CD8-positive, alpha-beta memory T cell (primary cell): ENCODE measurements around the gene DNM1L. TPM values are rescaled to one million over a fixed set of nuclear protein-coding genes. Genes with fewer than 3 reads are reported as not detected.

ENCODE experiments used
- CTCF ChIA-PET: fragments of 350-600 bp; sonication (Branson Sonifier 250); formaldehyde crosslinking; loops from one replicate; lab custom pipeline; 2021; ENCODE audit warnings: antibody characterized with exemption; lab: Charles Lee
- POLR2A ChIA-PET: fragments of 350-600 bp; sonication (Branson Sonifier 250); formaldehyde crosslinking; loops from one replicate; lab custom pipeline; 2021; ENCODE audit warnings: antibody characterized with exemption; lab: Charles Lee
- DNase-seq, 5 donors: peaks; one replicate each; pipeline versions ENCODE4 v3.0.0 to v3.0.0-alpha.2; 2020 to 2022; ENCODE audit warnings: mixed read lengths in 1 of 5
- H3K27ac ChIP-seq: one replicate; pipeline ENCODE4 v1.7.0; 2013; ENCODE audit warnings: low read depth, mild to moderate bottlenecking, low read length, moderate library complexity
- H3K27me3 ChIP-seq: 2 replicates; pipeline ENCODE4 v1.7.0; 2013; ENCODE audit warnings: low read length, mild to moderate bottlenecking; ENCODE audit not compliant: insufficient read depth, poor library complexity, severe bottlenecking
- H3K36me3 ChIP-seq: 2 replicates; pipeline ENCODE4 v1.7.0; 2013; ENCODE audit warnings: mild to moderate bottlenecking, low read length, moderate library complexity; ENCODE audit not compliant: insufficient read depth
- H3K4me1 ChIP-seq: 2 replicates; pipeline ENCODE4 v1.7.0; 2013; ENCODE audit warnings: mild to moderate bottlenecking, low read length, moderate library complexity; ENCODE audit not compliant: insufficient read depth
- H3K4me3 ChIP-seq: 2 replicates; pipeline ENCODE4 v1.7.0; 2013; ENCODE audit warnings: mild to moderate bottlenecking, low read length
- H3K9me3 ChIP-seq: 2 replicates; pipeline ENCODE4 v1.7.0; 2013; ENCODE audit warnings: mild to moderate bottlenecking, low read length
- H3K27ac Mint-ChIP-seq, 8 donors: one replicate each; pipeline ENCODE4 v1.8.0; 2020 to 2021; ENCODE audit warnings: mixed read lengths in 8 of 8, mild to moderate bottlenecking in 6 of 8, inconsistent platforms in 3 of 8, moderate library complexity in 3 of 8
- H3K27me3 Mint-ChIP-seq, 2 donors: one replicate each; pipeline ENCODE4 v1.8.0; 2020 to 2021; ENCODE audit warnings: mixed read lengths in 2 of 2, mild to moderate bottlenecking in 1 of 2, moderate library complexity in 1 of 2
- H3K36me3 Mint-ChIP-seq, 3 donors: one replicate each; pipeline ENCODE4 v1.8.0; 2020 to 2021; ENCODE audit warnings: mixed read lengths in 3 of 3, inconsistent platforms in 1 of 3, mild to moderate bottlenecking in 1 of 3
- H3K4me1 Mint-ChIP-seq, 3 donors: one replicate each; pipeline ENCODE4 v1.8.0; 2020 to 2021; ENCODE audit warnings: mixed read lengths in 3 of 3, inconsistent platforms in 1 of 3, mild to moderate bottlenecking in 1 of 3
- H3K4me3 Mint-ChIP-seq, 7 donors: one replicate each; pipeline ENCODE4 v1.8.0; 2020 to 2021; ENCODE audit warnings: mixed read lengths in 7 of 7, mild to moderate bottlenecking in 6 of 7, moderate library complexity in 4 of 7, inconsistent platforms in 2 of 7
- H3K9me3 Mint-ChIP-seq, 5 donors: one replicate each; pipeline ENCODE4 v1.8.0; 2020 to 2022; ENCODE audit warnings: mixed read lengths in 5 of 5, mild to moderate bottlenecking in 3 of 5, moderate library complexity in 2 of 5, inconsistent platforms in 1 of 5
- polyA plus RNA-seq: library from polyadenylated mRNA; unstranded; fragments of 300-500 nt; fragmentation: Illumina TruSeq; gene quantifications from one replicate; pipeline ENCODE4 v1.2.3, GENCODE V29; 2021
- total RNA-seq, 2 experiments: library from RNA; stranded (reverse); gene quantifications; one replicate each; pipeline ENCODE4 v1.2.3, GENCODE V29; 2021

The DNM1L gene
- total and polyA plus RNA-seq, 3 experiments from 2014 or later = 30.2 to 68.0 (median 63.4) TPM

DNA sequence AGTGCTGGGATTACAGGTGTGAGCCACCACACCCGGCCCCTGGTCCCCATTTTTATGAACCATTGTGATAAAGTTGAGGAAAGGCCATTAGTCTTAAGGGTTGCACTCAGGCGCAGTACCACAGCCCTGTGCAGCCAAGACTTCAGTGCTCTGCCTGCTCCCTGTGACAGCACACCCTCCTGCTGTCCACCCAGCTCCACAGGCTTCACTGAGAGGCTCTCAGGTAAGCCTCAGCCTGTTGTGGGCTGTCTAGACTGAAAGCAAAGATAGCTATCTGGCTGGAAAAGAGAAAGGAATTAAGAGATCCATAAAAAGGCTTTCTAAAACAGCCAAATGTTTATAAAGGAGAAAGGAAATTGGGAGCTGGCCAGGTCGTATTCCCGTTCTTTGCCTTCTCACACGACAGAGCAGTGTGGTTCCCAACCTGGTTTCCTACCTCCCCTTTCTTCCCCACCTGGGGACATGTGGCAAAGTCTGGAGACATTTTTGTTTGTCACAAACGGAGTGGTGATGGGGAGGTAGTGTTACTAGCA, 19.1 kb upstream of the DNM1L start:
- no peaks in the 10 kb centered on the region for H3K36me3 Mint-ChIP-seq
- DNase-seq = no peak
- H3K36me3 ChIP-seq = no peaks in the 10 kb centered on the region
- H3K4me3 Mint-ChIP-seq = no peak overlapping the region
- peaks cover 0 to 2% of the 10 kb centered on the region in 2 donors for H3K27me3 Mint-ChIP-seq
- no peaks in the 10 kb centered on the region for H3K4me1 ChIP-seq
- H3K4me3 ChIP-seq = no peak overlapping the region
- H3K27me3 ChIP-seq = no peaks in the 10 kb centered on the region
- ChIA-PET POLR2A (no interaction called here), CTCF (no interaction called here)
- no peak overlapping the region for H3K27ac Mint-ChIP-seq
- H3K9me3 Mint-ChIP-seq = no peaks in the 10 kb centered on the region
- no peaks in the 10 kb centered on the region for H3K9me3 ChIP-seq
- no peak overlapping the region for H3K27ac ChIP-seq
- no peaks in the 10 kb centered on the region for H3K4me1 Mint-ChIP-seq

DNA sequence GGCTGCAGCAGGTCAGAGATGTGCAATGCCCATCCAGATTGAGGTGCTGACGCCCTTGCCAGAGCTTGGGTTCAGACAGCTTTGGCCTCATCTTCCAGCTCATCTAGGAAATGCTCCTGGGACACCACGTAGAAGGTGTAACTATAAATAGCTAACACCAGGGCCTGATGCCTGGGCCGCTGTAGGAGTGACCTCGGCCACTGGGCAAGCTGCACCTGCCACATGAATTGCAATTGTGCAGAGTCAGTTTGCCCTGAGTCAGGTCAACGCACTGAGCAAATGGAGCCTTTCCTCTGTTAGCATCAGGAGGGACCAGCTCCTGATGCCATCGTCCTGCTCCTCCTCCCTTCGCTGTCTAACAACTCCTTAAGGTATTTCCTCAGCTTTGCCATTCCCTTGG, 17.4 kb upstream of the DNM1L start:
- POLR2A ChIA-PET = interaction anchor here (0.5 kb wide), 1 partner anchor 16 kb away, joined by 4 read pairs; no protein-coding TSS in a partner anchor
- no peak overlapping the region for H3K27ac Mint-ChIP-seq
- no peaks in the 10 kb centered on the region for H3K9me3 ChIP-seq
- no peak overlapping the region for H3K27ac ChIP-seq
- CTCF ChIA-PET = no interaction called here
- no peaks in the 10 kb centered on the region for H3K4me1 ChIP-seq
- no peaks in the 10 kb centered on the region for H3K36me3 ChIP-seq
- DNase-seq = no peak
- no peak overlapping the region for H3K4me3 Mint-ChIP-seq
- no peak overlapping the region for H3K4me3 ChIP-seq
- H3K27me3 Mint-ChIP-seq = no peaks in the 10 kb centered on the region
- H3K27me3 ChIP-seq = no peaks in the 10 kb centered on the region
- H3K4me1 Mint-ChIP-seq = no peaks in the 10 kb centered on the region
- H3K9me3 Mint-ChIP-seq = no peaks in the 10 kb centered on the region
- no peaks in the 10 kb centered on the region for H3K36me3 Mint-ChIP-seq

DNA sequence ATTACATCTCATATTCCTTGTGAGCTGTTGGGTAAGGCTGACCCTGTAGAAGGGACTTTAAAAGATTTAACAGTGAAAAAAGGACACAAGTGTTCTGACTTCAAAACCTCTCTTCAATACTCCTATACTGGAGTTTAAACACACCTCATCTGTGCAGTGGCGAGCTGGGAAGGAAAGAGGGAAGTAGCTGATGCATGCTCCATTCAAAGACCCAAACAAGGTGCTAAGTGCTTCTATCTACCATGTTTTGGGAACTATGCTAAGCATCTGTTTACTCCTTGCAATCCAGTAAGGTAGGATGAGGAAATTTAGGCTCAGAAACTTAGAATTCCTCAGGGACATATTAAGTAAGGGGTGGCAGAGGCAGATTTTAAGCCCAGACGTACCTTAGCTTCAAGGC, 16.4 kb upstream of the DNM1L start:
- POLR2A ChIA-PET = interaction anchor here (0.6 kb wide), 1 partner anchor 39 kb away, joined by 3 read pairs; no protein-coding TSS in a partner anchor
- H3K27me3 ChIP-seq = no peaks in the 10 kb centered on the region
- Mint-ChIP-seq H3K9me3 (no peaks in the 10 kb centered on the region), H3K36me3 (peaks cover 0 to 3% (median 0%) of the 10 kb centered on the region in 3 donors), H3K4me3 (no peak overlapping the region), H3K4me1 (no peaks in the 10 kb centered on the region), H3K27ac (no peak overlapping the region), H3K27me3 (no peaks in the 10 kb centered on the region)
- no peak overlapping the region for H3K27ac ChIP-seq
- H3K36me3 ChIP-seq = no peaks in the 10 kb centered on the region
- no peaks in the 10 kb centered on the region for H3K9me3 ChIP-seq
- H3K4me1 ChIP-seq = no peaks in the 10 kb centered on the region
- H3K4me3 ChIP-seq = no peak overlapping the region
- no peak for DNase-seq
- CTCF ChIA-PET = no interaction called here

DNA sequence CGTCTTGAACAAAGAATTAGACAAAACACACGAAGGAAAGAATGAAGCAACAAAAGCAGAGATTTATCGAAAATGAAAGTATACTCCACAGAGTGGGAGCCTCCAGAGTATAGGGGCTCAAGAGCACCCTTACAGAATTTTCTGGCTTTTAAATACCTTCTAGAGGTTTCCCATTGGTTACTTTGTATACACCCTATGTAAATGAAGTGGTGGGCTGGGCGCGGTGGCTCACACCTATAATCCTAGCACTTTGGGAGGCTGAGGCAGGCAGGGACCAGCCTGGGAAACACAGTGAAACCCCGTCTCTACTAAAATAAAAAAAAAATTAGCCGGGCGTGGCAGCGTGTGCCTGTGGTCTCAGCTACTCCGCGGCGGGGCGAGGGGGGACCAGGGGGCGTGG, 13.1 kb upstream of the DNM1L start:
- peaks cover 0 to 7% (median 0%) of the 10 kb centered on the region in 3 donors for H3K36me3 Mint-ChIP-seq
- H3K4me1 ChIP-seq = no peaks in the 10 kb centered on the region
- H3K27ac ChIP-seq = no peak overlapping the region
- H3K27me3 ChIP-seq = no peaks in the 10 kb centered on the region
- no peak overlapping the region for H3K4me3 ChIP-seq
- H3K9me3 Mint-ChIP-seq = peaks cover 0 to 17% (median 13%) of the 10 kb centered on the region in 5 donors
- no peaks in the 10 kb centered on the region for H3K9me3 ChIP-seq
- POLR2A ChIA-PET = no interaction called here
- no peaks in the 10 kb centered on the region for H3K4me1 Mint-ChIP-seq
- no peak for DNase-seq
- H3K27me3 Mint-ChIP-seq = peaks cover 4 to 11% of the 10 kb centered on the region in 2 donors
- H3K4me3 Mint-ChIP-seq = peak overlapping the region in 4 of 7 donors; percentile 19 to 77 (median 32)
- no peaks in the 10 kb centered on the region for H3K36me3 ChIP-seq
- CTCF ChIA-PET = interaction anchor here (1.2 kb wide), 1 partner anchor 12 kb away, joined by 3 read pairs; no protein-coding TSS in a partner anchor
- no peak overlapping the region for H3K27ac Mint-ChIP-seq

DNA sequence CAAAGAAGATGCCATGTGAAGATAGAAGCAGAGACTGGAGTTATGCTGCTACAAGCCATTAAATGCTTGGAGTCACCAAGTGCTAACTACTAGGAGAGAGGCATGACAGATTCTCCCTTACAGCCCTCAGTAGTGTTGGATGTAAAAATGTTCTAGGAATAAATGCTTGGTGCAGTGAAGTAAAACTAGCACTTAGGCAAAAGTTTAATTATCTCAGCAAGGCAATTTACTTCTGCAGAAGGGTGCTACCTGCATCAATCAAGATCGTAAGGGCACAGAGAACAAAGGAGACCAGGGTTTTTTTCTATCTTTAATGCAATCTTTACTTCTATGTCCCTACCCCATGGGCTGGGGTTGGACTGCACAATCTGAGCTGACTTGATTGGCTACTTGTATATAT, 9.5 kb upstream of the DNM1L start:
- CTCF ChIA-PET = interaction anchor here (0.7 kb wide), 1 partner anchor 120 kb away, joined by 3 read pairs; no protein-coding TSS in a partner anchor
- POLR2A ChIA-PET = no interaction called here
- H3K9me3 ChIP-seq = no peaks in the 10 kb centered on the region
- DNase-seq = no peak
- no peak overlapping the region for H3K27ac ChIP-seq
- no peaks in the 10 kb centered on the region for H3K4me1 Mint-ChIP-seq
- peaks cover 0 to 7% (median 0%) of the 10 kb centered on the region in 3 donors for H3K36me3 Mint-ChIP-seq
- H3K27me3 Mint-ChIP-seq = peaks cover 5 to 16% of the 10 kb centered on the region in 2 donors
- H3K4me1 ChIP-seq = no peaks in the 10 kb centered on the region
- no peak overlapping the region for H3K4me3 Mint-ChIP-seq
- H3K36me3 ChIP-seq = no peaks in the 10 kb centered on the region
- no peak overlapping the region for H3K27ac Mint-ChIP-seq
- no peak overlapping the region for H3K4me3 ChIP-seq
- no peaks in the 10 kb centered on the region for H3K27me3 ChIP-seq
- peaks cover 0 to 17% (median 13%) of the 10 kb centered on the region in 5 donors for H3K9me3 Mint-ChIP-seq

DNA sequence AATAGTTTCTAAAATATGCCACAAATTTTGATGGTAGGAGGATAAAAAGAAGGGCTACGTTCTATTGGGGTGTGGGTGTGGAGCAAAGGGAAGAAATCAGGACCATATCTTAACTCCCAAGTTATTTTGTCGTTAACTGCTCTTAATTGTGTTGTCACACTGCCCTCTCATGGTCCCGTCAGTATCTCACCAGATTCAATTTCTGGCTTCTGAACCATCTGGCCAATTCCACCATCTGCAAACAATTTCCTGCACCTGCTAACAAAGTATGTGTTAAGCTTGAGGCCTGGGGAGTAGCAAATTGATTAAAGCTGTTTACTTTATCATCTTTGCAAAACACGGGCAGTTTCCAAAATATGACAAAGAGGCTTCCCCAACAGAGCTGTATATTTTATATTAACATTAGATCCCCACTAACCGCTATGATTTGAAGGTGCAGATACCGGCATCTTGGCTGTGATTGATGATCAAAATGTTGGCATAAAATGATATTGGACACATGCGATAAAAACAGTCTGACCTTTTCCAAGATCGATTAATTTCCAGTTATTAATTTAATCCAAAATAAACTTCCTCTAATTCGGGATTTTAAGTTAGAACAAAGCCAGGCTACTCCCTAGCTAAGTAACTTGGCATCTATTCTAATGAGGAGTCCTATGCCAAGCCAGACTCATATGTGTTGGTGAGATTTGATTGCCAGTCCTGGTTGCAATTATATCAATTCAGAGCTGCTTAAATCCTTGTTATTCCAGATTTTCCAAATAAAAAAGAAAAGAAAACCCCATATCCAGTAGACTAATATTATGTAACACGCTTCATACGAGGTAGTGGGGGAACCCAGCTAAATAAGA, 6.9 kb upstream of the DNM1L start:
- H3K27ac ChIP-seq = no peak overlapping the region
- peaks cover 0 to 17% (median 13%) of the 10 kb centered on the region in 5 donors for H3K9me3 Mint-ChIP-seq
- H3K4me3 ChIP-seq = no peak overlapping the region
- peaks cover 5 to 16% of the 10 kb centered on the region in 2 donors for H3K27me3 Mint-ChIP-seq
- no peak overlapping the region for H3K4me3 Mint-ChIP-seq
- H3K4me1 Mint-ChIP-seq = no peaks in the 10 kb centered on the region
- no peaks in the 10 kb centered on the region for H3K27me3 ChIP-seq
- no peaks in the 10 kb centered on the region for H3K36me3 ChIP-seq
- CTCF ChIA-PET = no interaction called here
- H3K36me3 Mint-ChIP-seq = peaks cover 0 to 4% (median 0%) of the 10 kb centered on the region in 3 donors
- DNase-seq = no peak
- no peaks in the 10 kb centered on the region for H3K9me3 ChIP-seq
- H3K4me1 ChIP-seq = no peaks in the 10 kb centered on the region
- H3K27ac Mint-ChIP-seq = no peak overlapping the region
- POLR2A ChIA-PET = no interaction called here

DNA sequence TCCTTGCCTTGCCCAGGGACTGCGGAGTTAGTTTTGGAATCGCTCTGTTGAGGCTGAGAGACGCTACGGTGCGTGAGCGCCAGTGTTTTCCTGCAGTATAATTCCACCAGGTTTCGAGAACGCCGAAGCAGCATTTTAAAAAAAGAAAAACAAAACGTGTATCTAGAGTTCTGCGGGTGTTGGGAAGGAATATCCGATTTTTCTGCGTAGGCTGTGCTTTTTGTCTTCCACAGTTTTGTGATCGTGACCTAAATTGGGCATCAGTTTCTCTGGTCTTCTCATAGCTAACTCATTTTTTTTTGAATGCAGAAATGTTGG, 778 bp downstream of the DNM1L start:
- Histone ChIP-seq H3K27me3 (no peaks in the 10 kb centered on the region), H3K4me3 (peak overlapping the region; percentile 68), H3K27ac (peak overlapping the region; percentile 78), H3K36me3 (no peaks in the 10 kb centered on the region), H3K9me3 (no peaks in the 10 kb centered on the region), H3K4me1 (peaks cover 15% of the 10 kb centered on the region)
- H3K4me1 Mint-ChIP-seq = peaks cover 28 to 36% (median 29%) of the 10 kb centered on the region in 3 donors
- H3K4me3 Mint-ChIP-seq = peak overlapping the region; percentile 89 to 92 (median 91)
- POLR2A ChIA-PET = no interaction called here
- H3K27me3 Mint-ChIP-seq = peaks cover 0 to 1% of the 10 kb centered on the region in 2 donors
- H3K36me3 Mint-ChIP-seq = peaks cover 0 to 10% (median 4%) of the 10 kb centered on the region in 3 donors
- peak overlapping the region; percentile 68 to 97 (median 94) for H3K27ac Mint-ChIP-seq
- CTCF ChIA-PET = interaction anchor here (2.2 kb wide), 1 partner anchor 76 kb away, joined by 8 read pairs; the partner anchor contains the start of gene YARS2
- H3K9me3 Mint-ChIP-seq = no peaks in the 10 kb centered on the region
- DNase-seq = no peak

DNA sequence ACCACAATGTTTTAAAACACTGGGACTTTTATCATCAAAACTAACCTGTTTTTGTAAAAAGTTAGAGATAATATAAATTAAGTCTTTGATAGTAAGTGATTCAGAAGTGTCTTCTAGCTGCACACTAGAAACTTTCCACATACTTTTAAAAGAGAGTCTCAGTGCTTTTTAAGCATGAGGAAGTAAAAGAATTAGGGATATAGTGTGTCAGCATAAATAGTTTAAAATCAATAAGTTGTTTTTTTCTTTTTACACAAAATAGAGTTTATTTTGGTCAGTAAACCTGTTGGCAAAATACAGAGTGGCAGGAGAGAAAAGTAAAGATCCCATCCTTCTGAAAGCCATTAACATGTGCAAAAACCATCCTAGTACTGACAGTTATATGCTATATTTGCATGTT, 1.7 kb downstream of the DNM1L start:
- H3K4me1 ChIP-seq = peaks cover 15% of the 10 kb centered on the region
- no peak overlapping the region for H3K4me3 ChIP-seq
- H3K27me3 ChIP-seq = no peaks in the 10 kb centered on the region
- ChIA-PET CTCF (no interaction called here), POLR2A (no interaction called here)
- H3K9me3 Mint-ChIP-seq = no peaks in the 10 kb centered on the region
- no peaks in the 10 kb centered on the region for H3K9me3 ChIP-seq
- peaks cover 0 to 1% of the 10 kb centered on the region in 2 donors for H3K27me3 Mint-ChIP-seq
- peak overlapping the region in 6 of 7 donors; percentile 89 to 92 (median 91) for H3K4me3 Mint-ChIP-seq
- no peaks in the 10 kb centered on the region for H3K36me3 ChIP-seq
- H3K4me1 Mint-ChIP-seq = peaks cover 29 to 39% (median 30%) of the 10 kb centered on the region in 3 donors
- peaks cover 3 to 15% (median 4%) of the 10 kb centered on the region in 3 donors for H3K36me3 Mint-ChIP-seq
- peak overlapping the region in 1 of 8 donors; percentile 68 for H3K27ac Mint-ChIP-seq
- peak overlapping the region; percentile 78 for H3K27ac ChIP-seq
- no peak for DNase-seq
